Adrenal gland (tissue), 12 donors: ENCODE measurements around the gene RAD54L. TPM values are rescaled to one million over a fixed set of nuclear protein-coding genes. Genes with fewer than 3 reads are reported as not detected.

Experiments used
- DNase-seq, 7 donors: peaks; one replicate each; pipeline ENCODE4 v3.0.0-alpha.2; 2019 to 2020
- H3K27ac ChIP-seq, 5 donors: fragments of 200-600 bp; sonication (generic) in 4 of 5; 1 replicate in 3 of 5; 2 replicates in 2 of 5; pipeline versions ENCODE4 v1.5.1 to v1.8.0; 2016 to 2020; ENCODE audit warnings: mild to moderate bottlenecking in 1 of 5
- H3K27me3 ChIP-seq: fragments of 200-600 bp; 2 replicates; pipeline ENCODE4 v1.8.0; 2021
- H3K36me3 ChIP-seq, 2 donors: fragments of 200-600 bp; replicated peaks in 1 of 2; 1 replicate in 1 of 2; 2 replicates in 1 of 2; pipeline versions ENCODE4 v1.5.1 to v1.8.0; 2018 to 2022
- H3K4me1 ChIP-seq, 2 donors: fragments of 200-600 bp; replicated peaks in 1 of 2; 1 replicate in 1 of 2; 2 replicates in 1 of 2; pipeline versions ENCODE4 v1.5.1 to v1.8.0; 2018 to 2021
- H3K4me3 ChIP-seq, 4 donors: fragments of 200-600 bp; sonication (generic) in 3 of 4; one replicate each; pipeline ENCODE4 v1.5.1; 2016 to 2018
- H3K9me3 ChIP-seq, 3 donors: fragments of 200-600 bp; sonication (generic) in 1 of 3; replicated peaks in 1 of 3; 1 replicate in 2 of 3; 2 replicates in 1 of 3; pipeline versions ENCODE4 v1.5.1 to v1.8.0; 2016 to 2021
- POLR2A ChIP-seq, 2 donors: fragments of 450-650 bp; IDR thresholded peaks; one replicate each; pipeline ENCODE4 v1.6.1; 2017; ENCODE audit warnings: antibody characterized with exemption in 2 of 2, mild to moderate bottlenecking in 2 of 2, moderate library complexity in 1 of 2
- WGBS, 4 donors: extraction: QIAGEN DNeasy Blood & Tissue Kit in 2 of 4; methylation state at CpG; one replicate each; pipeline versions ENCODE4 v1.1.5 to v1.1.7; 2013 to 2017; 5-methylcytosine and 5-hydroxymethylcytosine counted together
- intact Hi-C, 2 donors: fragments of 100-400 bp; cut with DNase I; formaldehyde crosslinking; loops; one replicate each; pipeline versions ENCODE4 v1.14.1 to v1.15.0; 2022 to 2023
- polyA plus RNA-seq, 3 donors: library from polyadenylated mRNA; stranded (reverse); fragments of 200-250 nt in 2 of 3; fragments of 350-450 nt in 1 of 3; fragmentation: Illumina TruSeq in 1 of 3; extraction: RNeasy Lipid Tissue Mini Kit (QIAGEN cat#74804) in 1 of 3; gene quantifications; one replicate each; pipeline ENCODE4 v1.2.3, GENCODE V29; 2013 to 2014
- total RNA-seq, 9 donors: library from RNA; depleted of rRNA in 4 of 9; stranded (reverse); fragments of >200 nt in 4 of 9; fragments of 120-200 nt in 1 of 9; fragmentation: NEBNext Ultra II Directional in 1 of 9; extraction: Animal tissue kit (Norgen Biotek cat#: 25700) in 1 of 9; gene quantifications; one replicate each; pipeline versions ENCODE4 v1.1.0 to v1.2.4, GENCODE V29; 2013 to 2023
- TF ChIP-seq, protein P1 (sequence below), 6 experiments: fragments of 450-650 bp in 4 of 6; fragments of 200-600 bp in 2 of 6; sonication (generic) in 1 of 6; IDR thresholded peaks; 1 replicate in 5 of 6; 2 replicates in 1 of 6; pipeline versions ENCODE4 v1.5.1 to v1.8.0; 2016 to 2021; ENCODE audit warnings: antibody characterized with exemption in 6 of 6, mild to moderate bottlenecking in 2 of 6, moderate library complexity in 1 of 6
- donor health status: healthy with polysubstance abuse.
- donor health status: Bipolar disorder and iron deficiency.
- donor health status: DM: yes; HTN: yes; CAD: no.
- donor health status: DM: no; HTN: no; CAD: no.
- donor health status: DM: no; HTN: no; CAD: no.
- donor health status: DM: yes; HTN: yes; CAD: no.

Gene RAD54L
- total and polyA plus RNA-seq, 12 donors = 0.49 to 3.5 (median 1.3) TPM; not detected in 2

DNA sequence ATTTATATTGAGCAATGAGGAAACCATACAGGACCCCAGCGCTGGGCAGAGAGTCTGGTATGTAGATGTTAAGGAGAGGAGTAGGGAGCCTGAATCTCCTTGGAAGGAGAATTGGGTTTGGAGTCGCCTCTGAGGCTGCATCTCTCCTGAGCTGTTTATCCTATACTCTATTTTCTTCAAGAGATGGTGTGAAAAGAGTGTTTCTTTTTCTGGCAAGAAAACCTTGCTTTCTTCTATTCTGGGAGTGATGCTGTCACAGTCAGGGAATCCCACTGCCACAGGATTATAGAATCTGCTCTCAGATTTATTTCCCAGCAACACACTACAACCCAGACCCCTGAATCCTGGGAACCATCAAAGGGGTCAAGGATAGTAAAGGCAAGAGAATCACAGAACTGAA is 41.2 kb upstream of the RAD54L start:
- no peak for DNase-seq
- H3K27ac ChIP-seq = peak overlapping the region in 2 of 5 donors; percentile 1 to 26
- 83 to 98% (median 92%) methylated on average over 2 of the region's 2 CpGs for WGBS, 4 donors
- TF ChIP-seq POLR2A (IDR thresholded peaks at IDR 0.05) = no peak
- TF ChIP-seq, protein P1, sequence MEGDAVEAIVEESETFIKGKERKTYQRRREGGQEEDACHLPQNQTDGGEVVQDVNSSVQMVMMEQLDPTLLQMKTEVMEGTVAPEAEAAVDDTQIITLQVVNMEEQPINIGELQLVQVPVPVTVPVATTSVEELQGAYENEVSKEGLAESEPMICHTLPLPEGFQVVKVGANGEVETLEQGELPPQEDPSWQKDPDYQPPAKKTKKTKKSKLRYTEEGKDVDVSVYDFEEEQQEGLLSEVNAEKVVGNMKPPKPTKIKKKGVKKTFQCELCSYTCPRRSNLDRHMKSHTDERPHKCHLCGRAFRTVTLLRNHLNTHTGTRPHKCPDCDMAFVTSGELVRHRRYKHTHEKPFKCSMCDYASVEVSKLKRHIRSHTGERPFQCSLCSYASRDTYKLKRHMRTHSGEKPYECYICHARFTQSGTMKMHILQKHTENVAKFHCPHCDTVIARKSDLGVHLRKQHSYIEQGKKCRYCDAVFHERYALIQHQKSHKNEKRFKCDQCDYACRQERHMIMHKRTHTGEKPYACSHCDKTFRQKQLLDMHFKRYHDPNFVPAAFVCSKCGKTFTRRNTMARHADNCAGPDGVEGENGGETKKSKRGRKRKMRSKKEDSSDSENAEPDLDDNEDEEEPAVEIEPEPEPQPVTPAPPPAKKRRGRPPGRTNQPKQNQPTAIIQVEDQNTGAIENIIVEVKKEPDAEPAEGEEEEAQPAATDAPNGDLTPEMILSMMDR (IDR thresholded peaks at IDR 0.05) = no peak
- H3K9me3 ChIP-seq = no peaks in the 10 kb centered on the region
- intact Hi-C loops = no loop called here
- H3K4me1 ChIP-seq = peaks cover 18 to 32% of the 10 kb centered on the region in 2 donors
- no peak overlapping the region for H3K4me3 ChIP-seq
- no peaks in the 10 kb centered on the region for H3K27me3 ChIP-seq
- no peaks in the 10 kb centered on the region for H3K36me3 ChIP-seq

DNA sequence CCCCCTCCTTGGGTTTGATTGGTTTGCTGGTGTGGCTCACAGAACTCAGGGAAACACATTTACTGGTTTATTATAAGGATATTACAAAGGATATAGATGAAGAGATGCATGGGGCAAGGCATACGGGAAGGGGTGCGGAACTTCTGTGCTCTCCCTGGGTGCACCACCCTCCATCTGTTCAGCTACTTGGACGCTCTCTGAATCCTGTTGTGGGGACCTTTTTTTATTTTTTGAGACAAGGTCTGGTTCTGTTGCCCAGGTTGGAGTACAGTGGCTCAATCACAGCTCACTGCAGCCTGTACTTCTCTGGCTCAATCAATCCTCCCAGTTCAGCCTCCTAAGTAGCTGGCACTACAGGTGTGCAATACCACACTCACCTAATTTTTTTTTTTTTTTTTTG is 37.0 kb upstream of the RAD54L start:
- intact Hi-C loops = no loop called here
- no peaks in the 10 kb centered on the region for H3K27me3 ChIP-seq

DNA sequence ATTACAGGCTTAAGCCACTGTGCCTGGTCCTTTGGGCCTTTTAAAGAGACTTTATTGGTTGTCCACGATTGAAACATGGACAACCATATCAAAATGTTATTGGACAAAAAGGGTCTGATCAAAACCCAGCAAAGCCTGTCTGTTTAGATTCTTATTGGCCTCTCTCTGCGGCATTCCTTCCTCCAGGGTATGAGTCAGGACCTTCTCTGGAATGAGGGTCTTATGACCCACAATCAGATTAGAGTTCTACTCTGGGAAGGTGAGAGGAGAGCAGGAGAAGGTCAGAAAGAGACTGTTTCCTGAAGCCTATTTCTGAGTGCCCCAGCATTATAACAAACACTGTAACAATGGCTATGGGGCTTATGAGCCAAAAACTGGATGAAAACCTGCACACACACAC is 36.5 kb upstream of the RAD54L start:
- TF ChIP-seq, protein P1 (IDR thresholded peaks at IDR 0.05) = no peak
- no peak for TF ChIP-seq POLR2A (IDR thresholded peaks at IDR 0.05)
- Histone ChIP-seq H3K27ac (no peak overlapping the region), H3K4me1 (peaks cover 0 to 8% of the 10 kb centered on the region in 2 donors), H3K27me3 (no peaks in the 10 kb centered on the region), H3K9me3 (no peaks in the 10 kb centered on the region), H3K4me3 (no peak overlapping the region), H3K36me3 (no peaks in the 10 kb centered on the region)
- DNase-seq = no peak
- intact Hi-C loops = no loop called here
- 70 to 85% (median 79%) methylated on average over 2 of the region's 2 CpGs for WGBS, 4 donors

More for the DNA sequence above, 37.0 kb upstream of the RAD54L start:
- Histone ChIP-seq H3K4me1 (peaks cover 0 to 13% of the 10 kb centered on the region in 2 donors), H3K9me3 (no peaks in the 10 kb centered on the region), H3K36me3 (no peaks in the 10 kb centered on the region), H3K27ac (no peak overlapping the region), H3K4me3 (no peak overlapping the region)
- TF ChIP-seq POLR2A (IDR thresholded peaks at IDR 0.05) = no peak
- TF ChIP-seq, protein P1 (IDR thresholded peaks at IDR 0.05) = no peak
- WGBS, 4 donors = 90 to 98% (median 96%) methylated on average over 3 of the region's 3 CpGs
- no peak for DNase-seq

DNA sequence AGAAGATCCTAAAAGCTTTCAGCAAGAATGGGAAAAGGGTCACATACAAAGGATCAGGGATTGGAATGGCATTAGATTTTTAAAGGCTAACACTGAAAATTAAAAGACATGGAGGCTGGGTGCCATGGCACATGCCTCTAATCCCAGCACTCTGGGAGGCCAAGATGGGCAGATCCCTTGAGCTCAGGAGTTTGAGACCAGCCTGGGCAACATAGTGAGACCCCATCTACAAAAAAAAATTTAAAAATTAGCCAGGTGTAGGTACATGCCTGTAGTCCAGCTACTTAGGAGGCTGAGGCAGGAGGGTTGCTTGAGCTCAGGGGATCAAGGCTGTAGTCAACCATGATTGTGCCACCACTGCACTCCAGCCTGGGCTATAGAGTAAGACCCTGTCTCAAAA is 32.1 kb upstream of the RAD54L start:
- Histone ChIP-seq H3K27ac (no peak overlapping the region), H3K4me1 (no peaks in the 10 kb centered on the region), H3K36me3 (no peaks in the 10 kb centered on the region), H3K9me3 (no peaks in the 10 kb centered on the region), H3K27me3 (no peaks in the 10 kb centered on the region), H3K4me3 (no peak overlapping the region)
- TF ChIP-seq, protein P1 (IDR thresholded peaks at IDR 0.05) = no peak
- no peak for TF ChIP-seq POLR2A (IDR thresholded peaks at IDR 0.05)
- no peak for DNase-seq
- intact Hi-C loops = no loop called here
